Heart left ventricle (tissue), 16 donors: ENCODE measurements around the gene HES6. TPM values are rescaled to one million over a fixed set of nuclear protein-coding genes. Genes with fewer than 3 reads are reported as not detected.

Experiments used
- ATAC-seq, 4 donors: fragments of 200-7000 bp; cut with Tn5 transposase; one replicate each; pipeline ENCODE4 v1.9.1; 2020 to 2022; ENCODE audit warnings: moderate library complexity in 4 of 4, mild to moderate bottlenecking in 3 of 4, moderate number of reproducible peaks in 1 of 4
- DNase-seq, 5 donors: peaks; one replicate each; pipeline ENCODE4 v3.0.0-alpha.2; 2020
- H3K27ac ChIP-seq, 12 donors: fragments of 200-600 bp; sonication (generic) in 4 of 12; one replicate each; pipeline versions ENCODE4 v1.5.0 to v1.8.0; 2016 to 2022; ENCODE audit warnings: mild to moderate bottlenecking in 2 of 12
- H3K27me3 ChIP-seq, 9 donors: fragments of 200-600 bp; sonication (generic) in 2 of 9; one replicate each; pipeline versions ENCODE4 v1.5.1 to v1.8.0; 2016 to 2022; ENCODE audit warnings: mild to moderate bottlenecking in 3 of 9
- H3K36me3 ChIP-seq, 9 donors: fragments of 200-600 bp; sonication (generic) in 2 of 9; one replicate each; pipeline versions ENCODE4 v1.5.0 to v1.8.0; 2018 to 2022; ENCODE audit warnings: mild to moderate bottlenecking in 2 of 9
- H3K4me1 ChIP-seq, 12 donors: fragments of 200-600 bp; sonication (generic) in 4 of 12; one replicate each; pipeline versions ENCODE4 v1.5.0 to v1.8.0; 2016 to 2022; ENCODE audit warnings: mild to moderate bottlenecking in 3 of 12
- H3K4me3 ChIP-seq, 12 donors: fragments of 200-600 bp; sonication (generic) in 4 of 12; one replicate each; pipeline versions ENCODE4 v1.5.0 to v1.8.0; 2017 to 2022; ENCODE audit warnings: mild to moderate bottlenecking in 9 of 12, moderate library complexity in 4 of 12
- H3K9me3 ChIP-seq, 12 donors: fragments of 200-600 bp; sonication (generic) in 4 of 12; one replicate each; pipeline versions ENCODE4 v1.5.0 to v1.8.0; 2016 to 2022; ENCODE audit warnings: mild to moderate bottlenecking in 1 of 12
- POLR2A ChIP-seq, 2 donors: fragments of 450-650 bp; IDR thresholded peaks; one replicate each; pipeline ENCODE4 v1.6.1; 2017; ENCODE audit warnings: antibody characterized with exemption in 2 of 2, mild to moderate bottlenecking in 2 of 2, moderate library complexity in 2 of 2
- WGBS, 4 donors: extraction: QIAGEN DNeasy Blood & Tissue Kit in 2 of 4; methylation state at CpG; one replicate each; pipeline versions ENCODE4 v1.1.5 to v1.1.7; 2013 to 2018; 5-methylcytosine and 5-hydroxymethylcytosine counted together
- intact Hi-C, 10 donors: fragments of 100-400 bp; cut with DNase I; formaldehyde crosslinking; loops; one replicate each; pipeline versions ENCODE4 v1.11.1 to v1.14.2; 2022
- polyA plus RNA-seq, 2 donors: library from polyadenylated mRNA; stranded (reverse); fragments of 200-250 nt; gene quantifications; one replicate each; pipeline ENCODE4 v1.2.3, GENCODE V29; 2013
- total RNA-seq, 9 donors: library from RNA; depleted of rRNA in 2 of 9; stranded (reverse); fragments of >200 nt in 2 of 9; fragmentation: NEBNext Ultra II Directional in 3 of 9; extraction: Animal tissue kit (Norgen Biotek cat#: 25700) in 3 of 9; gene quantifications; one replicate each; pipeline versions ENCODE4 v1.1.0 to v1.2.4, GENCODE V29; 2016 to 2023
- TF ChIP-seq, protein P1 (sequence below), 12 donors: fragments of 200-600 bp; sonication (generic) in 4 of 12; IDR thresholded peaks; one replicate each; pipeline versions ENCODE4 v1.5.0 to v1.8.0; 2018 to 2022; ENCODE audit warnings: antibody characterized with exemption in 12 of 12, mild to moderate bottlenecking in 5 of 12
- donor health status: ischemic (EF 13 %, LVEDD 7.1; RV severe dilation, severe dysfunction).
- donor health status: healthy with polysubstance abuse.
- donor health status: DM: no; HTN: yes; CAD: no.
- donor health status: DM: no; HTN: no; CAD: no.
- donor health status: ischemic (EF 25% LVEDD 6.9; RV normal size, moderate dysfunction).
- donor health status: ischemic (EF 25% LVEDD 5.7; RV mildly dilated, moderate dysfunction).
- donor health status: healthy.
- donor health status: DM: yes; HTN: yes; CAD: no.
- donor health status: ischemic (EF 35%, LVEDD 5.7; RV mildly dilated, moderate dysfunction).
- donor health status: nonischemic (EF 11% LVEDD 7.7; RV severe dilation, severe dysfunction).
- donor health status: DM: yes; HTN: yes; CAD: no.
- donor health status: PGD.
- donor health status: ischemic (EF 29% LVEDD 5.4; RV normal size, mild dysfunction).
- donor health status: nonischemic (EF 23%, LVEDD 6.1; RV moderate dilation, normal function).

Gene HES6
- total and polyA plus RNA-seq, 11 donors, result 0.45 to 9.1 (median 3.6) TPM

DNA sequence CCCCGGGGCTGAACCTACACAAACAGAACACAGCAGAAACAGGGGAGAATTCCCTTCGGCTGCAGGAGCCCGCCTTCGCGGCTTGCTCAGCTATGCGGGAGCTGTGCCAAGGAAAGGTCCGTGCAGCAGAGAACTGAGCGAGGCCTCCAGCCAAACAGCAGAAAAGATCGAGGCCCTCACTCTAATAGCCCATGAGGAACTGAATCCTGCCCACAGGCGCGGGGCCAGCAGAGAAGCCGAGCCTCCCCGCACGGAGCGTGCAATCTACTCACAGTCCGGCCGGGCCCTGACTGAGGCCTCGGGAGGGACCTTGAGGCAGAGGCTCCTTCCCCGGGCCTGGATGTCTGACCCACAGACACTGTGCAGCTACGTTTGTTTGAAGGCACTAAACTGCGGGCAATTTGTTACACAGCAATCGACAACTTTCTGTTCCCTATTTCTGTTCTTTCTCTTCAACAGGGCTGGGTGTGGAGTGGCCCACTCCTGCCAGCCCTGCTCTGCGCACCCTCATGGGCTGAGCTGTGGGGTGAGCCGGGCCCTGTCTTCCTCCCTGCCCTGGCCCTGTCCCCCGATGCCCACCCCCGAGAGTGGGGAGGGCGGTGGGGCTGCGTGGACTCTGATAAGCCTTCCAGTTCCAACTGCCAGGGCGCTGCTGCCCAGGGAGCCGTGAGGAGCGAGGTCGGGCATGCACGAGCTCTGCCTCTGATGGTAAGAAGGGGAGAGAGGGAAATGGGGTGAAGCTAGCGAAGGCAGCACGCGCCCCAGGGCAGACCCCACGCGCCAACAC is 13.7 kb downstream of the HES6 start:
- DNase-seq (peak in 3 of 5 donors; percentile 47 to 62 (median 57)), ATAC-seq (peak in 2 of 4 donors; percentile 23 to 52)
- Histone ChIP-seq H3K27ac (peak overlapping the region in 1 of 12 donors; percentile 70), H3K4me3 (no peak overlapping the region), H3K4me1 (peaks cover 0 to 18% (median 2%) of the 10 kb centered on the region in 12 donors), H3K9me3 (no peaks in the 10 kb centered on the region), H3K36me3 (no peaks in the 10 kb centered on the region), H3K27me3 (no peaks in the 10 kb centered on the region)
- intact Hi-C loops, result no loop called here
- no peak for TF ChIP-seq POLR2A (IDR thresholded peaks at IDR 0.05)
- TF ChIP-seq, protein P1, sequence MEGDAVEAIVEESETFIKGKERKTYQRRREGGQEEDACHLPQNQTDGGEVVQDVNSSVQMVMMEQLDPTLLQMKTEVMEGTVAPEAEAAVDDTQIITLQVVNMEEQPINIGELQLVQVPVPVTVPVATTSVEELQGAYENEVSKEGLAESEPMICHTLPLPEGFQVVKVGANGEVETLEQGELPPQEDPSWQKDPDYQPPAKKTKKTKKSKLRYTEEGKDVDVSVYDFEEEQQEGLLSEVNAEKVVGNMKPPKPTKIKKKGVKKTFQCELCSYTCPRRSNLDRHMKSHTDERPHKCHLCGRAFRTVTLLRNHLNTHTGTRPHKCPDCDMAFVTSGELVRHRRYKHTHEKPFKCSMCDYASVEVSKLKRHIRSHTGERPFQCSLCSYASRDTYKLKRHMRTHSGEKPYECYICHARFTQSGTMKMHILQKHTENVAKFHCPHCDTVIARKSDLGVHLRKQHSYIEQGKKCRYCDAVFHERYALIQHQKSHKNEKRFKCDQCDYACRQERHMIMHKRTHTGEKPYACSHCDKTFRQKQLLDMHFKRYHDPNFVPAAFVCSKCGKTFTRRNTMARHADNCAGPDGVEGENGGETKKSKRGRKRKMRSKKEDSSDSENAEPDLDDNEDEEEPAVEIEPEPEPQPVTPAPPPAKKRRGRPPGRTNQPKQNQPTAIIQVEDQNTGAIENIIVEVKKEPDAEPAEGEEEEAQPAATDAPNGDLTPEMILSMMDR (IDR thresholded peaks at IDR 0.05), result no peak
- WGBS, 4 donors, result 68 to 74% (median 70%) methylated on average over 38 of the region's 38 CpGs

DNA sequence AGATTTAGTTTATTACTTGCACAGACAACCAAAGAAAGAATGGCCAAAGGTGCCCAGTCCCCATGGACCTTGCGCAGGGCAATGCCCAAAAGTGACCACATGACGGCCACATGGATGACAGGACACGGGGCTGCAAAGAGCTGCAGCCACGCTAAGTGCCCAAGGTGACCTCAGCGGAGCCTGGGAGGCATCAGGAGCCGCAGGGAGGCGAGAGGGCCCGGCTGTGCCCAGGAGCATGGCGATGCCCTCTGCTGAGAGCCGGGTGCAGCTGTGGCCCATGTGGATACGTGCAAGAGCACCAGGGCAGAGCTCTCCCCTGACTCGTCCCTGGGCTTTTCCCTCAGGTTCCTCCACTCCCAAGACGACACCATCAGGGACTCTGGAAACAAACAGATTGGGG is 14.7 kb downstream of the HES6 start:
- no peaks in the 10 kb centered on the region for H3K36me3 ChIP-seq
- no peaks in the 10 kb centered on the region for H3K9me3 ChIP-seq
- H3K27me3 ChIP-seq, result no peaks in the 10 kb centered on the region
- peak in 1 of 4 donors; percentile 20 for ATAC-seq
- no peak overlapping the region for H3K4me3 ChIP-seq
- no peak for DNase-seq
- H3K4me1 ChIP-seq, result peaks cover 0 to 14% (median 0%) of the 10 kb centered on the region in 12 donors
- 89 to 96% (median 95%) methylated on average over 13 of the region's 13 CpGs for WGBS, 4 donors
- intact Hi-C loops, result no loop called here
- no peak overlapping the region for H3K27ac ChIP-seq
- TF ChIP-seq, protein P1 (IDR thresholded peaks at IDR 0.05), result no peak
- no peak for TF ChIP-seq POLR2A (IDR thresholded peaks at IDR 0.05)

DNA sequence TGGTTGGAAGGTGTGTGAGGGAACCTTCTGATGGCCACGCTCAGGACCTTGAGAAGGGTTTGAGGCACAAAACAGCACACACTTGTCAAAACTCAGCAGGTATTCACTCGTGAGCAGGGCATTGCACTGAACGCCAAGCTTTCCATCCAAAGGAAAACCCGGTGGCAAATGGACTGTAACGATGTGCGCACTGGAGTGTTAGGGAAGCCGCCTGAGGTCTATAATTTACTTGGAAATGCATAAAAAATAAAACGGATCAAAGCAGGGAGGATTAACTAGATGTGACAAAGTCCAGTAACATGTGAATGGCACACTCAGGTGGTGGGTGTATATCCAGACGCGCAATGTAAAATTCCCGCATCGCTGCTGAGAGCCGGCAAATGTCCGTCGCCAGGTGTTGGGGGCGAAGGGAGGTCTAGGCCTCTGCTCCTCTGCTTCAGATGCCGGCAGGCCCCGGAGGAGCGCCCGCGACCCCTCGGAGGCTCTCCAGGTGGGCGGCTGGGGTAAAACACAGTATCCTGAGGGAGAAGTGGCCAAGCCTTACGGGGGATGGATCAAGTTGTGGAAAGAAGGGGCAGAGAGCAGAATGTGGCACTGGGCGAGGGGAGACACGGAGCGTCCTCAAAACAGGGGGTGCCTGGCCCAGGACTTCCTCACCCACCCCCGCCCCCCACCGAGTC is 15.3 kb downstream of the HES6 start:
- 93 to 97% (median 95%) methylated on average over 29 of the region's 29 CpGs for WGBS, 4 donors
- H3K27ac ChIP-seq, result no peak overlapping the region
- no peak for ATAC-seq

More for the DNA sequence above, 15.3 kb downstream of the HES6 start:
- no peak for TF ChIP-seq POLR2A (IDR thresholded peaks at IDR 0.05)
- TF ChIP-seq, protein P1 (IDR thresholded peaks at IDR 0.05), result no peak
- peaks cover 0 to 14% (median 0%) of the 10 kb centered on the region in 12 donors for H3K4me1 ChIP-seq
- no peak overlapping the region for H3K4me3 ChIP-seq
- no peak for DNase-seq
- H3K36me3 ChIP-seq, result no peaks in the 10 kb centered on the region
- no peaks in the 10 kb centered on the region for H3K27me3 ChIP-seq
- intact Hi-C loops, result no loop called here
- no peaks in the 10 kb centered on the region for H3K9me3 ChIP-seq
